NCI-H1105 treated with DMSO at 0.1 percent for 48 hours (cell line): Measurements from ENCODE around the gene TTC4.
"Not testable (repeated sequence)": the region's sequence is repeated elsewhere in the genome, so short reads cannot be mapped to it uniquely, and the experiment has no call there.

ENCODE experiments used
- DNase-seq: peaks from one replicate; lab custom pipeline; 2025; lab: John Stamatoyannopoulos, UW

Gene TTC4

GRCh38 chr1:54750596-54750995, 34.9 kb downstream of the TTC4 start:
- no peak for DNase-seq

GRCh38 chr1:54751426-54751825, 35.8 kb downstream of the TTC4 start:
- DNase-seq = no peak

- no peak for DNase-seq
Measured at GRCh38 chr1:54754045-54754444, 38.4 kb downstream of the TTC4 start.

GRCh38 chr1:54754486-54755285, 39.0 kb downstream of the TTC4 start:
- DNase-seq = no peak

- DNase-seq = no peak
Measured at GRCh38 chr1:54757833-54758232, 42.2 kb downstream of the TTC4 start.

- DNase-seq = no peak
Measured at GRCh38 chr1:54758678-54759348, 43.2 kb downstream of the TTC4 start.

- DNase-seq = peak; percentile 45
Measured at GRCh38 chr1:54763816-54764132, 48.1 kb downstream of the TTC4 start.

- DNase-seq = peak; percentile 100
Measured at GRCh38 chr1:54764133-54764921, 48.7 kb downstream of the TTC4 start, which contains the start of gene PARS2. Gene PARS2 (minus strand): TSS chr1:54764523. CDS start chr1:54759161, 5,362 bp downstream.

- no peak for DNase-seq
Measured at GRCh38 chr1:54764922-54765561, 49.4 kb downstream of the TTC4 start.

- peak; percentile 7 for DNase-seq
Measured at GRCh38 chr1:54766726-54767125, 51.1 kb downstream of the TTC4 start.

GRCh38 chr1:54767526-54767925, 51.9 kb downstream of the TTC4 start:
- DNase-seq = no peak

GRCh38 chr1:54768093-54768492, 52.4 kb downstream of the TTC4 start:
- no peak for DNase-seq

GRCh38 chr1:54772951-54773350, 57.3 kb downstream of the TTC4 start:
- no peak for DNase-seq

- no peak for DNase-seq
Measured at GRCh38 chr1:54774820-54775498, 59.3 kb downstream of the TTC4 start.

GRCh38 chr1:54775828-54776721, 60.4 kb downstream of the TTC4 start:
- DNase-seq = not testable (repeated sequence)

- no peak for DNase-seq
Measured at GRCh38 chr1:54777011-54777410, 61.4 kb downstream of the TTC4 start.

- DNase-seq = no peak
Measured at GRCh38 chr1:54777431-54777830, 61.8 kb downstream of the TTC4 start.

GRCh38 chr1:54781023-54781723, 65.5 kb downstream of the TTC4 start:
- DNase-seq = no peak

GRCh38 chr1:54782156-54782555, 66.5 kb downstream of the TTC4 start:
- no peak for DNase-seq

- DNase-seq = no peak
Measured at GRCh38 chr1:54782588-54782987, 66.9 kb downstream of the TTC4 start.
